GM12873 (cell line): ENCODE measurements around the gene PRM2.

ENCODE experiments used
- TF ChIP-seq, protein P1 (sequence below): IDR thresholded peaks from 2 replicates; pipeline ENCODE4 v1.5.1; 2012; ENCODE audit warnings: low read depth, mild to moderate bottlenecking, moderate library complexity, low read length, control low read depth; ENCODE audit not compliant: insufficient read depth; ENCODE audit errors: missing control alignments

Gene PRM2

DNA sequence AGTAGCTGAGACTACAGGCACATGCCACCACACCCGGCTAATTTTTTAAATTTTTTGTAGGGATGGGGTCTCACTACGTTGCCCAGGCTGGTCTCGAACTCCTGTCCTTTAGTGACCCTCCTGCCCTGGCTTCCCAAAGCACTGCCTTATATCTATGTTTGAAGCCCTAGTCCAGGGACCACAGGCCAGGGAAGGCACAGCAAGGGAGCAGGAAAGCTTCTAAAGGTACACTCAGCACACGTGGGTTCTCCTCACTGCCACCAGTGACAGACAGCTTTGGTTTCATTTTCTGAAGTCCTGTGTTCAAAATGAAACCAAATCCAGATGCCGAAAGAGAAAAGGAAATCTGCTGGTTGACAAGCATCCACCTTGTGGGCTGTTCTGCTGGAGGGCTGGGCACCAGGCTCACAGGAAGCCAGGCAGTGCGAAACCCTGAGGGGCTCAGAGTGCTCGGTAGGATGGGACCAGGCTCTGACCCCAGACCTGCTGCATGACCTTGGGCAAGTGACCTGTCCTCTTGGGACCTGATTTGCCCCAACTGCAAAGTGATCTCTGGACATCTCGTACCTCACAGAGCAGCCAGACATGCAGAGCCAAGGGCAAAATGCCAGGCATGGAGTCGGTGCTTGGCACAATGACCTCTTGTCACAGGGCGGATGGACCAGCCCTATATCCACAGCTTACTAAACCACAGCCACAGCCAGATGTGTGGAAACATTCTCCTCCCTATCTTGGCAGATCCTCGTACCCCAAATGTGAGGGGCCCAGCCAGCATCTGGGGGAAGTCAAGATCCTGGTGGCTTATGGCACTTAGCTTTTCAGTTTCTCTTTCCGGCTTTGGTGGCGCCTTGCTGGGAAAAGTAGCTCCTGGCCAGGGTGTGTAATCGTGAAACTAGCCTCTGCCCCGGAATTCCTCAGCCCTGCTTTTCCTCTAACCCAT, 17.5 kb downstream of the PRM2 start:
- TF ChIP-seq, protein P1, sequence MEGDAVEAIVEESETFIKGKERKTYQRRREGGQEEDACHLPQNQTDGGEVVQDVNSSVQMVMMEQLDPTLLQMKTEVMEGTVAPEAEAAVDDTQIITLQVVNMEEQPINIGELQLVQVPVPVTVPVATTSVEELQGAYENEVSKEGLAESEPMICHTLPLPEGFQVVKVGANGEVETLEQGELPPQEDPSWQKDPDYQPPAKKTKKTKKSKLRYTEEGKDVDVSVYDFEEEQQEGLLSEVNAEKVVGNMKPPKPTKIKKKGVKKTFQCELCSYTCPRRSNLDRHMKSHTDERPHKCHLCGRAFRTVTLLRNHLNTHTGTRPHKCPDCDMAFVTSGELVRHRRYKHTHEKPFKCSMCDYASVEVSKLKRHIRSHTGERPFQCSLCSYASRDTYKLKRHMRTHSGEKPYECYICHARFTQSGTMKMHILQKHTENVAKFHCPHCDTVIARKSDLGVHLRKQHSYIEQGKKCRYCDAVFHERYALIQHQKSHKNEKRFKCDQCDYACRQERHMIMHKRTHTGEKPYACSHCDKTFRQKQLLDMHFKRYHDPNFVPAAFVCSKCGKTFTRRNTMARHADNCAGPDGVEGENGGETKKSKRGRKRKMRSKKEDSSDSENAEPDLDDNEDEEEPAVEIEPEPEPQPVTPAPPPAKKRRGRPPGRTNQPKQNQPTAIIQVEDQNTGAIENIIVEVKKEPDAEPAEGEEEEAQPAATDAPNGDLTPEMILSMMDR = no peak

DNA sequence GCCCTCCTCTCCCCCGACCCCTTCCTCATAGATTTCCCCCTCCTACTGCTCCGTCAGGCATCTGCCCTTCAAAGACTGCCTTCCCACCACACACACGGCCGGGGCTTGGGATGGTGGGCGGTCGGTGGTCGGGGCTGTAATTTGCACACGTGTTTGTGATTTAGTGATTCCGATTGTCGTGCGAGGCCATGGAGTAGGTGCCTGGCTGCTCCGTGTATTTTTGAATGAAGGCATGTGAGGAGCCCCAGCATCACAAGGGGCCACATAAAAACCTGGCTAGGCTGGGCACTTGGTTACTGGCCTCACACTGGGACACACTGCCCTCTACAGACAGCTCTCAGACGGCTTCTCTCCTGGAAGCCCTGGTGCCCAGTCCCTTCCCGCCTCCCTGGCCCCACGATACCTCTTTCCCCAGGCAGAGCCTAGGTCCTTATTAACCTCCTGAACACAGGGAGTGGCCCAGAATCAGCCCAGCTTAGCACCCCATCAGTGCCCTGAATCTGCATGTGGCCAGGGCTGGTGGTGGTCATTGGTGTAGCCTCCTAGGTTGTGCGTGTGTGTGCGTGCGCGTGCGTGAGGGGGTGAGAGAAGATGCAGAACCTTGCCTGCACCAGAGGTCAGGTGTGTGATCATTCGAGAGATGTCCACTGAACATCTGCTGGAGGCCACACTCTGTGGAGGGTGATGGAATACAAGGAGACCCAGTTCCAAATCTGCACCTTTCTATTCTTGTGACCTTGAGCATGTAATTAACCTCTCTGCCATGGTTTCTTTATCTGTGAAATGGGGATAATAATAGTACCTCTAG, 18.9 kb downstream of the PRM2 start:
- TF ChIP-seq, protein P1 = peak; percentile 77

DNA sequence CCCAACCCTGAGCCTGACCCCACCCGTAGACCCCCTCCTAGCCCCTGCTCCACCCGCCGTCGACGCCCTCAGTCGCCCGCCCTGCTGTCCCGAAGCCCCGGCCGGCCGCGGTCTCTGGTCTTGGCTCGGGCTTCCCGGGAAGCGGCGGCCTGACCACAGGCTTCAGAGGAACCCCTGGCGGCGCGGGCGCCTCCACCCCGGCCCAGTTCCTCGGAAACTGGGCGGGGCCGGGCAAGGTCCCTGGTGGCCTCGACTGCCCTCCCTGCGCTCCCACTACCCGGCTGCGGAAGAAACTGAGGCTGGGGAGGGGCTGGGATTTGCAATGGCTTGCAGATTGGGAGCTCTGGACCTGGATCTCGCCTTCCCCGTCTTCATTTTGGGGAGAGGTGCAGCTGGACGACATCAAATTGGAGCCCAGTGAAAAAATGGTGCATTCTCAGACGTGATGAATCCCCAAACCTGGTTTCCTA, 19.6 kb downstream of the PRM2 start:
- TF ChIP-seq, protein P1 = no peak

DNA sequence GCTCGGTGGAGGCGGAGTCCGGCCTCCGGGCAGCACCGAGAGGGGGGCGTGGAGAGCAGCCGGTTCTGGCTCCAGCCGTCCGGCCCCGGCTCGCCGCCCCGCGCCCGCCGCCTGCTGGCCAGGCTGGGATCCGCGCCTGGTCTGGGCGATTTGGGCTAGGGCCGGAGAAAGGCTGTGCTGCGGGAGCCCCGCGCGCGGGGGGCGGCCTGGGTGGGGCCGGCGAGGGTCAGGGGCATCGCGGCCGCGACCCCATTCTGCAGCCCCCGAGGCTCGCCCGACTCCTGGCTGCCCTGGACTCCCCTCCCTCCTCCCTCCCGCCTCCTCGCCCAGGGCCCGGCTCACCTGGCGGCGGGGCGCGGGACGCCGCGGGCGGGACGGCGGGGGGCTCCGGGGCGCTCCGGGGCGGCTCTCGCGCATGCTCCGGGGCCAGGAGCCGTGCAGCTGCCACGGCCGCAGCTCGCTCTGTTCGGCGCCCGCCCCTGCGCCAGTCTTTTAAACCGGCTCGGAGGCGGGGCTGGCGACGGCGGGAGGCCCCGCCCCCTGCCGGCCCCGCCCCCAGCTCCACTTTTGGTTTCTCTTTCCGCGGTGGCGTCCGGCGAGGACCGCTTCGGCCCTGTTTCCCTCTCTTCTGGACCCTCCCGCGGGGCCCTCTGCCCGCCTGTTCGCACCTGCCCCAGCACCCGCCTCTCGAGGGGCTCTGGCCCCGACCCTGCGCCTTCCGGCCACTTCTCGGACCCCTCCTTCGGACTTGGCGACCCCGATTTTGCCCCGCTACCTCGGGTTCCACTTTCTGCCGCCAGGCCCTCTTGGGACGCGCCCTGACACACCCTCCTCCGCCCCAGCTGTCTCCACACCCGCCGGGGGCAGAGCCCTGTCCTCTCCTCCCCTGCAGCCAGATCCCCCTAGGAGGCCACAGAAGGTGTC, 20.3 kb downstream of the PRM2 start, which contains the start of gene SOCS1:
TSS of gene SOCS1 (minus strand) at position 468 of the 924 bp plus-strand sequence. CDS start 726 bp downstream, outside the sequence.
- TF ChIP-seq, protein P1 = peak; percentile 77

DNA sequence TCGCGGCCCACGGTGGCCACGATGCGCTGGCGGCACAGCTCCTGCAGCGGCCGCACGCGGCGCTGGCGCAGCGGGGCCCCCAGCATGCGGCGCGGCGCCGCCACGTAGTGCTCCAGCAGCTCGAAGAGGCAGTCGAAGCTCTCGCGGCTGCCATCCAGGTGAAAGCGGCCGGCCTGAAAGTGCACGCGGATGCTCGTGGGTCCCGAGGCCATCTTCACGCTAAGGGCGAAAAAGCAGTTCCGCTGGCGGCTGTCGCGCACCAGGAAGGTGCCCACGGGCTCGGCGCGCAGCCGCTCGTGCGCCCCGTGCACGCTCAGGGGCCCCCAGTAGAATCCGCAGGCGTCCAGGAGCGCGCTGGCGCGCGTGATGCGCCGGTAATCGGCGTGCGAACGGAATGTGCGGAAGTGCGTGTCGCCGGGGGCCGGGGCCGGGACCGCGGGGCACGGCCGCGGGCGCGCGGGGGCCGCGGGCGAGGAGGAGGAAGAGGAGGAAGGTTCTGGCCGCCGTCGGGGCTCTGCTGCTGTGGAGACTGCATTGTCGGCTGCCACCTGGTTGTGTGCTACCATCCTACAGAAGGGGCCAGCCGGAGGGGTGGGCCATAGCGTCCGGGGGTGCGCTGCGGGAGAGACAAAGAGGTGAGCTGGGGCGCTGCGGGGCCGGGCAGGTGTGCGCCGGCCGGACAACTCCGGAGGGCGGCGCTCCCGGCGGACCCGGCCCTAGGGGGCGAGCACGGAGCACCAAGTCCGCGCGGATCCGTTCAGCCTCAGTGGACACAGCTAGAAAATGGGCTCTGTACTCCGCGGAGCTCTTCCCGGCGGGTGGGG, 21.2 kb downstream of the PRM2 start:
- TF ChIP-seq, protein P1 = peak; percentile 46

DNA sequence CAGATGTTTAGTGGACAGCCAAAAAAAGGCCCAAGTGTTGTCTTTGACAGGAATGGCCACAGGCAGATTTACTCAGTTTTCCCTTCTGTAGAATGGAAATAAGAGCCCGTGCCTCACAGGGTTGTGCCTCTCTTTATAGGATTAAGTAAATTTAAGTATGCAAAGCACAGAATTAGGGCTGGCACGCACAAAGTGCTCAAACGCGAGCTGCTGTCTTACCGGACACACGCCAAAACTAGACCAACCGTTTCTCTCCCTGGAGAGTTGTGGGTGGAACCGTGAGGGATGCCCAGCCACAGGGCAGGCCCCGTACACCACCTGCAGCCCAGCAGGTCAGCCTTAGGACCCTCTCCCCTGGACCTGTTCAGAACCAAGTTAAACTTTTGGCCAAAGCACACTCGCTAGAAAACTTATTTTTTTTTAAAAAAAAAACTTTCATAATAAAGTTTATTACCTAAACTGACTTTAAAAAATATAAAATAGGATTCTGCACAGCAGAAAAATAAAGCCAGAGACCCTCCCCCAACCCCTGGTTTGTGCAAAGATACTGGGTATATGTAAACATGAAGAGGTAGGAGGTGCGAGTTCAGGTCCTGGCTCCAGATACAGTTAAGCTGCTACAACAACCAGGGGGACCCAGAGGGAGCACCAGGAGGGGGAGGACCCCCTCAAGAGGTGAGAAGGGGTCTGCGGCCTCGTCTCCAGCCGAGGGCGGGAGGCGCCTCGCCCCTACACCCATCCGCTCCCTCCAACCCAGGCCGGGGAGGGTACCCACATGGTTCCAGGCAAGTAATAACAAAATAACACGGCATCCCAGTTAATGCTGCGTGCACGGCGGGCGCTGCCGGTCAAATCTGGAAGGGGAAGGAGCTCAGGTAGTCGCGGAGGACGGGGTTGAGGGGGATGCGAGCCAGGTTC, 22.0 kb downstream of the PRM2 start:
- TF ChIP-seq, protein P1 = no peak
